Endodermal cell (in vitro differentiated cells): ENCODE measurements around the gene UBE2D1. TPM values are rescaled to one million over a fixed set of nuclear protein-coding genes. Genes with fewer than 3 reads are reported as not detected.

ENCODE experiments used
- DNase-seq: peaks from one replicate; pipeline ENCODE4 v3.0.0-alpha.2; 2017
- H3K27ac ChIP-seq: 2 replicates; pipeline ENCODE4 v1.5.1; 2013; ENCODE audit warnings: mild to moderate bottlenecking, low read depth, low read length, moderate library complexity
- H3K27me3 ChIP-seq: 2 replicates; pipeline ENCODE4 v1.6.1; 2013; ENCODE audit warnings: mild to moderate bottlenecking, low read length, moderate library complexity; ENCODE audit not compliant: insufficient read depth, control insufficient read depth, poor library complexity, severe bottlenecking
- H3K36me3 ChIP-seq: 2 replicates; pipeline ENCODE4 v1.7.0; 2013; ENCODE audit warnings: mild to moderate bottlenecking, low read length, moderate library complexity; ENCODE audit not compliant: control insufficient read depth, insufficient read depth
- H3K4me1 ChIP-seq: one replicate; pipeline ENCODE4 v1.7.0; 2013; ENCODE audit warnings: low read length; ENCODE audit not compliant: control insufficient read depth, insufficient read depth
- H3K4me3 ChIP-seq: 2 replicates; pipeline ENCODE4 v1.5.1; 2013; ENCODE audit warnings: mild to moderate bottlenecking, low read length, moderate library complexity
- H3K9ac ChIP-seq: 2 replicates; pipeline ENCODE4 v1.6.1; 2013; ENCODE audit warnings: mild to moderate bottlenecking, low read length, moderate library complexity; ENCODE audit not compliant: poor library complexity, severe bottlenecking; ENCODE audit errors: extremely low read depth
- H3K9me3 ChIP-seq: 2 replicates; pipeline ENCODE4 v1.6.1; 2013; ENCODE audit warnings: mild to moderate bottlenecking, low read length, moderate library complexity; ENCODE audit not compliant: control insufficient read depth
- H3K27ac Mint-ChIP-seq: 2 replicates; pipeline ENCODE4 v1.8.0; 2020; ENCODE audit warnings: mixed read lengths
- H3K27me3 Mint-ChIP-seq: 2 replicates; pipeline ENCODE4 v1.8.0; 2021; ENCODE audit warnings: mild to moderate bottlenecking, mixed read lengths; ENCODE audit not compliant: insufficient read depth
- H3K36me3 Mint-ChIP-seq: 2 replicates; pipeline ENCODE4 v1.8.0; 2020; ENCODE audit warnings: low read depth, mixed read lengths
- H3K4me1 Mint-ChIP-seq: 2 replicates; pipeline ENCODE4 v1.8.0; 2020; ENCODE audit warnings: mixed read lengths
- H3K4me3 Mint-ChIP-seq: 2 replicates; pipeline ENCODE4 v1.8.0; 2020; ENCODE audit warnings: mild to moderate bottlenecking, moderate library complexity, mixed read lengths
- H3K9me3 Mint-ChIP-seq: 2 replicates; pipeline ENCODE4 v1.8.0; 2020; ENCODE audit warnings: mild to moderate bottlenecking, mixed read lengths
- WGBS, 2 experiments: methylation state at CpG; one replicate each; pipeline versions ENCODE4 v1.1.5 to v1.1.7; 2013; ENCODE audit warnings: missing lambda C conversion rate in 2 of 2, mixed read lengths in 1 of 2; ENCODE audit not compliant: insufficient coverage in 1 of 2, insufficient read length in 1 of 2; 5-methylcytosine and 5-hydroxymethylcytosine counted together
- total RNA-seq, 2 donors: library from RNA; stranded (reverse); fragmentation: NEBNext Ultra II Directional in 1 of 2; extraction: Animal tissue kit (Norgen Biotek cat#: 25700) in 1 of 2; gene quantifications; 2 replicates in 1 of 2; 3 replicates in 1 of 2; pipeline ENCODE4 v1.2.1, GENCODE V29; 2021
- TF ChIP-seq, protein P1 (sequence below): fragments of 200-600 bp; sonication (generic); conservative IDR thresholded peaks from 2 replicates; pipeline ENCODE4 v1.5.0; 2021; ENCODE audit warnings: antibody characterized with exemption, mild to moderate bottlenecking

Gene UBE2D1
- total RNA-seq, 2 donors from 2014 or later: 28.9 to 33.0 TPM

DNA sequence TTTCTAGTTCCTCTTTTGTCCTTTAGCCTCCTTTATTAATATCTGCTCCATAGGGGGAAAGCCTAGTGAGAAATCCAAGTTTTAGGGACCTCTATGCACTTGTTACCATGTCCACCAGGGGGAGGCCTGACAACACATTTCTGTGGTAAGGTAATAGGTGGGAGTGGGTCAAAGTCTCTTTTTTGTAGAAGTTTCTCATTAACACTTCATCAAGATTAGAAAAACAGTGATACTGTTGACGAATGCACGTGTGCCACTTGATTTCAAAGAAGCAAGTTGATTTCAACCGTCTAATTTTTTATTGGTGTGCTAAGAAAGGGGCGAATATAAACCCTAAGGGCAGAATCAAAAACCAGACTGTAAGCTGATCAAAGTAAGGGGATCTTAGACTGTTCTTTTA is 35.2 kb upstream of the UBE2D1 start:
- TF ChIP-seq, protein P1, sequence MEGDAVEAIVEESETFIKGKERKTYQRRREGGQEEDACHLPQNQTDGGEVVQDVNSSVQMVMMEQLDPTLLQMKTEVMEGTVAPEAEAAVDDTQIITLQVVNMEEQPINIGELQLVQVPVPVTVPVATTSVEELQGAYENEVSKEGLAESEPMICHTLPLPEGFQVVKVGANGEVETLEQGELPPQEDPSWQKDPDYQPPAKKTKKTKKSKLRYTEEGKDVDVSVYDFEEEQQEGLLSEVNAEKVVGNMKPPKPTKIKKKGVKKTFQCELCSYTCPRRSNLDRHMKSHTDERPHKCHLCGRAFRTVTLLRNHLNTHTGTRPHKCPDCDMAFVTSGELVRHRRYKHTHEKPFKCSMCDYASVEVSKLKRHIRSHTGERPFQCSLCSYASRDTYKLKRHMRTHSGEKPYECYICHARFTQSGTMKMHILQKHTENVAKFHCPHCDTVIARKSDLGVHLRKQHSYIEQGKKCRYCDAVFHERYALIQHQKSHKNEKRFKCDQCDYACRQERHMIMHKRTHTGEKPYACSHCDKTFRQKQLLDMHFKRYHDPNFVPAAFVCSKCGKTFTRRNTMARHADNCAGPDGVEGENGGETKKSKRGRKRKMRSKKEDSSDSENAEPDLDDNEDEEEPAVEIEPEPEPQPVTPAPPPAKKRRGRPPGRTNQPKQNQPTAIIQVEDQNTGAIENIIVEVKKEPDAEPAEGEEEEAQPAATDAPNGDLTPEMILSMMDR: peak; percentile 94
- H3K27ac ChIP-seq: no peak overlapping the region
- no peak overlapping the region for H3K4me3 Mint-ChIP-seq
- no peak overlapping the region for H3K4me3 ChIP-seq
- H3K4me1 ChIP-seq: no peaks in the 10 kb centered on the region
- peaks cover 9% of the 10 kb centered on the region for H3K4me1 Mint-ChIP-seq
- 19 to 28% methylated on average over 4 of the region's 4 CpGs for WGBS, 2 experiments
- H3K27me3 Mint-ChIP-seq: peaks cover 4% of the 10 kb centered on the region
- H3K36me3 Mint-ChIP-seq: peaks cover 3% of the 10 kb centered on the region
- peaks cover 18% of the 10 kb centered on the region for H3K9me3 Mint-ChIP-seq
- DNase-seq: peak; percentile 86
- no peaks in the 10 kb centered on the region for H3K36me3 ChIP-seq
- no peak overlapping the region for H3K9ac ChIP-seq
- no peak overlapping the region for H3K27ac Mint-ChIP-seq
- no peaks in the 10 kb centered on the region for H3K27me3 ChIP-seq
- H3K9me3 ChIP-seq: peaks cover 19% of the 10 kb centered on the region

DNA sequence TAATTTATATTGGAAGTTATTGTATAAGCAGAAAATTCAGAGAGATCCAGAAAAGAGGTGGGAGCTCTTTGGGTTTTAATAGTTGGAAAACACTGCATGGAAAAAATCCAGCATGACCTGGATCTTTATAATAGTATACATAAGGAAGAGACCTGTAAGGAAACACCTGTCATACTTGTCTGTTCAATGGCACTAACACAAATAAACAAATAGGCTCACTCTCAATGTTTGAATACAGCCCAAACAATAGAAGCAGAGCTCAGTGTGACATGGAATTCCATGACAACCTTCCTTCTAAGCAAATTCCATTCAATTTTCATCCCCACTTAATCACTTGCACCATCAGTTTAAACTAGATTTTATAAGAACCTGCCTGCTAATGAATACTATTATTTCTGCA is 34.1 kb upstream of the UBE2D1 start:
- H3K27ac ChIP-seq: no peak overlapping the region
- Mint-ChIP-seq H3K27me3 (peaks cover 4% of the 10 kb centered on the region), H3K4me1 (peaks cover 7% of the 10 kb centered on the region), H3K36me3 (no peaks in the 10 kb centered on the region), H3K27ac (no peak overlapping the region), H3K9me3 (peaks cover 11% of the 10 kb centered on the region), H3K4me3 (no peak overlapping the region)
- peaks cover 8% of the 10 kb centered on the region for H3K9me3 ChIP-seq
- no peak overlapping the region for H3K4me3 ChIP-seq
- no peaks in the 10 kb centered on the region for H3K36me3 ChIP-seq
- DNase-seq: no peak
- H3K9ac ChIP-seq: no peak overlapping the region
- no peaks in the 10 kb centered on the region for H3K27me3 ChIP-seq
- TF ChIP-seq, protein P1: no peak
- no peaks in the 10 kb centered on the region for H3K4me1 ChIP-seq

DNA sequence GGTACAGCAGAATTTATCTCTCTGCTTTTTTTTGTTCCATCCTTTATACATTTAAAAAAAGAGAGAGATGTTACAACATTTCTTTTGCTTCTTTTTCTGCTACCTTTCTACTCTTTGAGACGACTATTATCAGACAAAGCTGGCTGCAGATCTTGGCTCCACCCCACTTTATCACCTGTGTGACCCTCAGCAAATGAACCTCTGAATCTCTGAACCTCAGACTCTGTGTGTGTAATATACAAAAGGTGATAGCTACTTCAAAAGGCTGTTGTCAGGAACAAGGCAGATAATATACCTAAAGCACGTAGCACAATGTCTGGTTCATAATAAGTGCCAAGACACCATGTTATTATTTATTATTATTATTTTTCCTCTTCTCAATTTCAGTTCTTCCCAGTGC is 32.6 kb upstream of the UBE2D1 start:
- 88% methylated on average over 2 of the region's 2 CpGs; no CpG with 5 or more reads in 1 of the 2 experiments for WGBS, 2 experiments
- no peaks in the 10 kb centered on the region for H3K36me3 ChIP-seq
- Mint-ChIP-seq H3K9me3 (peaks cover 2% of the 10 kb centered on the region), H3K27me3 (peaks cover 4% of the 10 kb centered on the region), H3K36me3 (no peaks in the 10 kb centered on the region), H3K27ac (no peak overlapping the region), H3K4me1 (peaks cover 10% of the 10 kb centered on the region), H3K4me3 (no peak overlapping the region)
- no peaks in the 10 kb centered on the region for H3K27me3 ChIP-seq
- no peaks in the 10 kb centered on the region for H3K9me3 ChIP-seq
- H3K27ac ChIP-seq: no peak overlapping the region
- no peaks in the 10 kb centered on the region for H3K4me1 ChIP-seq
- no peak overlapping the region for H3K4me3 ChIP-seq
- no peak for DNase-seq
- TF ChIP-seq, protein P1: no peak
- no peak overlapping the region for H3K9ac ChIP-seq
